Measurements from ENCODE around the gene KIAA0513. TPM values are rescaled to one million over a fixed set of nuclear protein-coding genes. Genes with fewer than 3 reads are reported as not detected.
"Not testable (repeated sequence)": the region's sequence is repeated elsewhere in the genome, so short reads cannot be mapped to it uniquely, and the experiment has no call there.

The KIAA0513 gene
- total RNA-seq, 1 donor: 26.3 TPM

DNA sequence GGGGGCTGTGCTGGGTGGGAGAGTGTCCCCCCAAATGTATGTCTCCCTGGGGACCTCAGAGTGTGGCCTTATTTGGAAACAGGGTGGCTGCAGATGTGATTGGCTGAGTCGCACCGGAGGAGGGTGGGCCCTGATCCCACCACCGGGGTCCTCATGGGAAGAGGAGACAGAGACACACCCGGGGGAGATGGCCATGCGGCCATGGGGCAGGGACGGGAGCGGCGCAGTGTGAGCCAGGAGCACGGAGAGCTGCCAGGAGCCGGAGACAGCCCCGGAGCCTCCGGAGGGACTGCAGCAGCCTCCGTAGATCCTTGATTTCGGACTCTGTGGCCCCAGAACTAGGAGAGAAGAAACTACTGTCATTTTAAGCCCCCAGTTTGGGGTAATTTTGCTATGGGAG is 86.3 kb downstream of the KIAA0513 start:
- TF ChIP-seq, protein P1, sequence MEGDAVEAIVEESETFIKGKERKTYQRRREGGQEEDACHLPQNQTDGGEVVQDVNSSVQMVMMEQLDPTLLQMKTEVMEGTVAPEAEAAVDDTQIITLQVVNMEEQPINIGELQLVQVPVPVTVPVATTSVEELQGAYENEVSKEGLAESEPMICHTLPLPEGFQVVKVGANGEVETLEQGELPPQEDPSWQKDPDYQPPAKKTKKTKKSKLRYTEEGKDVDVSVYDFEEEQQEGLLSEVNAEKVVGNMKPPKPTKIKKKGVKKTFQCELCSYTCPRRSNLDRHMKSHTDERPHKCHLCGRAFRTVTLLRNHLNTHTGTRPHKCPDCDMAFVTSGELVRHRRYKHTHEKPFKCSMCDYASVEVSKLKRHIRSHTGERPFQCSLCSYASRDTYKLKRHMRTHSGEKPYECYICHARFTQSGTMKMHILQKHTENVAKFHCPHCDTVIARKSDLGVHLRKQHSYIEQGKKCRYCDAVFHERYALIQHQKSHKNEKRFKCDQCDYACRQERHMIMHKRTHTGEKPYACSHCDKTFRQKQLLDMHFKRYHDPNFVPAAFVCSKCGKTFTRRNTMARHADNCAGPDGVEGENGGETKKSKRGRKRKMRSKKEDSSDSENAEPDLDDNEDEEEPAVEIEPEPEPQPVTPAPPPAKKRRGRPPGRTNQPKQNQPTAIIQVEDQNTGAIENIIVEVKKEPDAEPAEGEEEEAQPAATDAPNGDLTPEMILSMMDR (IDR thresholded peaks at IDR 0.05; ENCODE audit: insufficient read depth, low read depth, low read length): no peak
- H3K4me3 ChIP-seq (ENCODE audit: low read depth, low read length): no peak overlapping the region
- no peak for DNase-seq (ENCODE audit: low read depth)

DNA sequence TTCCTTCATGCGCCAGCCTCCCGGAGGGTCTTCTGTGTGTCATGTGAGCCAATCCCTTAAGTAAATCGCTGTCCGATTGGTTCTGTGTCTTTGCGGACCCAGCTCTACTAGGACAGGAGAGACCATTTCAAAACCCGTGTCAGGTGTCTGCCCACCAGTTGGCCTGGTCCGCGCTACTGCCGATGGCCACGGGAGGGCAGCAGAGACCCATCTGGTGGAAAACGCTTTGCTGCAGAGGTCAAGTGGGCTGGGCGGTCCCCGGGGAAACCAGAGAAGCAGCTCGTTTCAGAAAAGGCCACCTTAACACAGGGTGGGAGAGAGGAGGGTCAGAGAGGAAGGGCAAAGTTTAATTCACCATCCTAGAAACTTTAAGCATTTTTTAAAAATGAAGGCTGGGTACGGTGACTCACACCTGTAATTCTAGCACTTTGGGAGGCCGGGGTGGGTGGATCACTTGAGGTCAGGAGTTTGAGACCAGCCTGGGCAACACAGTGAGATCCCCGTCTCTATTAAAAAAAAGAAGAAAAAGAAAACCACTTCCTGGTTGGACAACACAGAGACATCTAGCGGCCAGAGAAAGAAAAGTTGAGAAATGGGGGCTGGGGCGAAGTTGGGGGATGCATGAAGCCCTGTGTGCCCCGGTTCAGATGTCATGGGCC is 87.4 kb downstream of the KIAA0513 start:
- H3K4me3 ChIP-seq (ENCODE audit: low read depth, low read length): no peak overlapping the region
- DNase-seq (ENCODE audit: low read depth): peak; percentile 88
- TF ChIP-seq, protein P1 (IDR thresholded peaks at IDR 0.05; ENCODE audit: insufficient read depth, low read depth, low read length): peak; percentile 99

DNA sequence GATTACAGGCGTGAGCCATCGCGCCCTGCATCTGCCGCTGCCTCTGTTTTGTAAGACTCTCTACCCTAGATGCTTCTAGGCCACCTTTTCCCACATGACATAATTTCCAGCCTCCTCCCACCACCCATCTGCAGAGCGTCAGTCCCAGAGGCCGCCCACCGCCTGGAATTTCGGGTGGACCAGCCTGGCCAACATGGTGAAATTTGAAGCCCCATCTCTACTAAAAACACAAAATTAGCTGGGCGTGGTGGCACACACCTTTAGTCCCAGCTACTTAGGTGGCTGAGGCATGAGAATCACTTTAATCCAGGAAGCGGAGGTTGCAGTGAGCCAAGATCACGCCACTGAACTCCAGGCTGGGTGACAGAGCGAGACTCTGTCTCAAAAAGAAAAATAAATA is 89.8 kb downstream of the KIAA0513 start:
- H3K4me3 ChIP-seq (ENCODE audit: low read depth, low read length): no peak overlapping the region
- TF ChIP-seq, protein P1 (IDR thresholded peaks at IDR 0.05; ENCODE audit: insufficient read depth, low read depth, low read length): no peak
- DNase-seq (ENCODE audit: low read depth): no peak

DNA sequence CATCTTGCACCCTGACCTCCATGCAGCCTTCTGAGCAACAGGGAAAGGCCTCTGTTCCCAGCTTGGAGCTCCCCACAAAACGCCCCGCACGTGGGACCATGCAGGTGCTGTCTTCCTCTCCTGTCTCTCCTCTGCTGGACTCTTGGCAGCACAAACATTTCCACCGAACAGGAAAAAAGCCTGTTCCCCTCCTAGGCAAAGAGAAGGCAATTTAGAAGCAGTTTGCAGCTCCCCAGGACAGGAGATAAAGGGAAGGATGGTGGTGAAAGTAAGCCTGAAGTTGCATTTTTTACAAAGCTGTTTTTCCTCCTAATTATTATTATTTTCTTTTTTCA is 92.4 kb downstream of the KIAA0513 start:
- TF ChIP-seq, protein P1 (IDR thresholded peaks at IDR 0.05; ENCODE audit: insufficient read depth, low read depth, low read length): no peak
- H3K4me3 ChIP-seq (ENCODE audit: low read depth, low read length): no peak overlapping the region
- no peak for DNase-seq (ENCODE audit: low read depth)

DNA sequence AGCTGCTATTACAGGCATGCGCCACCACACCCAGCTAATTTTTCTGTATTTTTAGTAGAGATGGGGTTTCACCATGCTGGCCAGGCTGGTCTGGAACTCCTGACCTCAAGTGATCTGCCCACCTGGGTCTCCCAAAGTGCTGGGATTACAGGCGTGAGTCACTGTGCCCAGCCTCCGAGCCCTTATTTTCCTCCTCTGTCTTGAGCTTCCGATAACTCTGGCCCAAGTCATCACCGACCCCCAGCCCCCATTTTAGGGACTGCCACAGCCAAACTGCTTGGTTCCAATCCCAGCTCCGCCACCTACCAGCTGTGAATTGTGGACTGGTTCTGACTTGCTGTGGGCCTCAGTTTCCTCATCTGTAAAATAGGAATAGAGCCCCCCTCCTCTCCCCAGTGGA is 95.8 kb downstream of the KIAA0513 start:
- not testable (repeated sequence) for DNase-seq (ENCODE audit: low read depth)

DNA sequence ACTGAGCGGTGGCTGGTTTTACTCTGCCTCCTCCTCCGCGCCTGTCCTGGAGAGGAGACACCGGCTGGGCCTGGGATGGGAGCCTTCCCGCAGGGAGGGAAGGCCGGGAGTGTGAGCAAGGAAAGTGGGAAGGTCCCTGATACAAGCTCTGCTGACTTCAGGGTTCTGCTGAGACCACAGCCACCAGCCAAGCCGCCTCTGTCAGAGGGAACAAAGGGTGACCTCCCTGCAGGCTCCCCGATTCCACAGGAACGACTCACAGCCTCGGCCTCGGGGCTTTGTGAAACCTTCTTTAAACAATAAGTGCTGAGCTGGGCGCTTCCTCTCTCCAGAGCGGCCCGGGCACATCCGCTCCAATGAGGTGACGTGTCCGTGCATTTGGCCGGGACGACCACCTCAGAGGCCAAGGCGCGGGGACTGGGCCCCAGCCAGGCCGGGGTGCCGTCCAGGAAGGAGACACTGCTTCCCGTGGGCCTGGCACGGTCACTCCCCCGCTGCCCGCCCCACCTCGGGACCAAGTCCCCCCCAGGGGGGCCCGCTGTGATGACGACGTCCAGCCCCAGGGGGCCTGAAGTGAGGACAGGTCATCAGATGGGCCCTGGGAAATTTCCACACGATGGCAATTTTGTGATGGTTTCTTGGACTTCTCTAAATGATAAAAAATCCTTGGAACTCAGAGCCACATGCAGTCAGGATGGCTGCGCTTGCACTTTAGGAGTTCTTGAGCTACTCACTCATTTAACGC is 96.5 kb downstream of the KIAA0513 start:
- DNase-seq (ENCODE audit: low read depth): peak; percentile 67
- TF ChIP-seq, protein P1 (IDR thresholded peaks at IDR 0.05; ENCODE audit: insufficient read depth, low read depth, low read length): no peak
- no peak overlapping the region for H3K4me3 ChIP-seq (ENCODE audit: low read depth, low read length)

More for the DNA sequence above, 95.8 kb downstream of the KIAA0513 start:
- H3K4me3 ChIP-seq (ENCODE audit: low read depth, low read length): not testable (repeated sequence)

DNA sequence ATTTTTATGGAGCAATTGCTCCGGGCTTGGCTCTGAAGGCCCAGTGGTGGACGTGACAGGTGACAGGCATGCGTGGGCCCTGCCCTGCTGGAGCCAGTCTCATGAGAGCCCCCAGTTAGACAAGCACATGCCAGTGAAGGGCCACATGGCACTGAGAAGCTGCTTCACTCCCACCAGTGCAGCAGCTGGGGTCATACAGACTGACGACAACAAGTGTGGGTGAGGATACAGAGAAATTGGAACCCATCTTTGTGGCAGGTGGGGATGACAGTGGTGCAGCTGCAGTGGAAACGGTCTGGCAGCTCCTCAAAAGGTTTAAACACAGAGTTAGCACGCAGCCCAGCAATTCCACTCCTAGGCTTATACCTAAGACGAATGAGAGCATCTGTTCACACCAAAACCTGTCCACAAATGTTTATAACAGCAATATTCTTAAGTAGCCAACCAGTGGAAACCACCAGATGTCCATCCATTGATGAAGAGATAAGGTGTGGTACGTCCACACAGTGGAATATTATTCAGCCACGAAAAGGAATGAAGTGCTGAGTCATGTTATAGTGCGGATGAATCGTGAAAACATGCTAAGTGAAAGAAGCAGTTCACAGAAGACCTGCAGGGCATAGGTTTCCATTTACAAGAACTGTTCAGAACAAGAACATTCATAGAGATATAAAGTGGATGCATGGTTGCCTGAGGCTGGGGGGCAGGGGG is 97.2 kb downstream of the KIAA0513 start:
- TF ChIP-seq, protein P1 (IDR thresholded peaks at IDR 0.05; ENCODE audit: insufficient read depth, low read depth, low read length): no peak
- no peak for DNase-seq (ENCODE audit: low read depth)
- no peak overlapping the region for H3K4me3 ChIP-seq (ENCODE audit: low read depth, low read length)

All from fibroblast of villous mesenchyme (primary cell).